ENCODE measurements around the gene PER1. TPM values are rescaled to one million over a fixed set of nuclear protein-coding genes. Genes with fewer than 3 reads are reported as not detected.

Gene PER1, protein sequence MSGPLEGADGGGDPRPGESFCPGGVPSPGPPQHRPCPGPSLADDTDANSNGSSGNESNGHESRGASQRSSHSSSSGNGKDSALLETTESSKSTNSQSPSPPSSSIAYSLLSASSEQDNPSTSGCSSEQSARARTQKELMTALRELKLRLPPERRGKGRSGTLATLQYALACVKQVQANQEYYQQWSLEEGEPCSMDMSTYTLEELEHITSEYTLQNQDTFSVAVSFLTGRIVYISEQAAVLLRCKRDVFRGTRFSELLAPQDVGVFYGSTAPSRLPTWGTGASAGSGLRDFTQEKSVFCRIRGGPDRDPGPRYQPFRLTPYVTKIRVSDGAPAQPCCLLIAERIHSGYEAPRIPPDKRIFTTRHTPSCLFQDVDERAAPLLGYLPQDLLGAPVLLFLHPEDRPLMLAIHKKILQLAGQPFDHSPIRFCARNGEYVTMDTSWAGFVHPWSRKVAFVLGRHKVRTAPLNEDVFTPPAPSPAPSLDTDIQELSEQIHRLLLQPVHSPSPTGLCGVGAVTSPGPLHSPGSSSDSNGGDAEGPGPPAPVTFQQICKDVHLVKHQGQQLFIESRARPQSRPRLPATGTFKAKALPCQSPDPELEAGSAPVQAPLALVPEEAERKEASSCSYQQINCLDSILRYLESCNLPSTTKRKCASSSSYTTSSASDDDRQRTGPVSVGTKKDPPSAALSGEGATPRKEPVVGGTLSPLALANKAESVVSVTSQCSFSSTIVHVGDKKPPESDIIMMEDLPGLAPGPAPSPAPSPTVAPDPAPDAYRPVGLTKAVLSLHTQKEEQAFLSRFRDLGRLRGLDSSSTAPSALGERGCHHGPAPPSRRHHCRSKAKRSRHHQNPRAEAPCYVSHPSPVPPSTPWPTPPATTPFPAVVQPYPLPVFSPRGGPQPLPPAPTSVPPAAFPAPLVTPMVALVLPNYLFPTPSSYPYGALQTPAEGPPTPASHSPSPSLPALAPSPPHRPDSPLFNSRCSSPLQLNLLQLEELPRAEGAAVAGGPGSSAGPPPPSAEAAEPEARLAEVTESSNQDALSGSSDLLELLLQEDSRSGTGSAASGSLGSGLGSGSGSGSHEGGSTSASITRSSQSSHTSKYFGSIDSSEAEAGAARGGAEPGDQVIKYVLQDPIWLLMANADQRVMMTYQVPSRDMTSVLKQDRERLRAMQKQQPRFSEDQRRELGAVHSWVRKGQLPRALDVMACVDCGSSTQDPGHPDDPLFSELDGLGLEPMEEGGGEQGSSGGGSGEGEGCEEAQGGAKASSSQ (N-terminal part only)
- total RNA-seq (2021; ENCODE audit: unreplicated experiment) (87.6 TPM), Bru-seq, nascent RNA (percentile 89 among the genes with signal in this experiment), BruChase-seq, experiment 1, labeled RNA remaining after a 6-hour chase (percentile 93 among the genes with signal in this experiment), BruChase-seq, experiment 2, labeled RNA remaining after a 2-hour chase (percentile 98 among the genes with signal in this experiment)
- 102 and 166 TPM in 2 replicates for polyA plus RNA-seq (2012)
- long read RNA-seq, partial matches to known transcripts, result 38 of 71 reads
- long read RNA-seq, other reads (novel, unspliced or antisense), result 31 of 71 reads

DNA sequence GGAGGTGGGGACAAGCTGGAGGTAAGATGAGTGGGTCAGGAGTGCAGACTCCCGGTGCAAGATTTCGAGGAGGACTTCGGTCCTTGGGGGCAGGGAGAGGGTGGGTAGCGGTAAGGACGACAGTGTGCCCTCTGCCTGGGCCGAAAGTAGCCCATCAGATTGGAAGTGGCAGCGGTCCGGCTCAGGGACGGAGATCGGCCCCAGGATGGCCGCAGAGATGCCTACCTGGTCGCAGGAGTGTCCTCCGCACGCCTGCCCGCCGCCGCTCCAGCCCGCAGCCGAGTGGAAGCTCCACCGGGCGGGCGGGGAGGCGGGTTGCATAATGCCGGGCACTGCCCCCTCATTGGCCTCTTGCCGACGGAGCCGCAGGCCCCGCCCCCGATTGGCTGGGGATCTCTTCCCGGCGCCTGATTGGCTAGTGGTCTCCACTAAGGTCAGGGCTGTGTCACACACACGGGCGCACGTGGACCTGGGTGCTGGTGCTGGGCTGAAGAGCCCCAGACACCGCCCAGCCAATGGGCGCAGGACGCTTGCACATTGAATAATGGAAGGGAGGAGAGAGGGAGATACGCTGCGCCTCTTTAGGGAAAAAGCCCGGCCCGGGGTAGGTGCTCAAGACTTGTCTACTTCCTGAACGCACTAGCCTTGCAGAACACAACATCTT, at the start of gene PER1:
TSS of gene PER1 (minus strand) at position 293 of the 664 bp plus-strand sequence. CDS start 1,698 bp downstream, outside the sequence.
- Histone ChIP-seq H3K4me1 (ENCODE audit: control insufficient read depth in 1 of 2, insufficient read depth in 2 of 2, low read length in 2 of 2) (peaks cover 39 to 63% of the 10 kb centered on the region in 2 experiments), H3K4me2 (ENCODE audit: low read length) (peak within 1 kb of the TSS; percentile 100), H3K9me2 (ENCODE audit: insufficient read depth) (no peaks in the 10 kb centered on the region), H3K27ac (ENCODE audit: low read depth, low read length) (peak within 1 kb of the TSS; percentile 77), H3K79me2 (ENCODE audit: insufficient read depth, low read length) (peaks cover 57% of the 10 kb centered on the region), H4K20me1 (ENCODE audit: insufficient read depth) (no peaks in the 10 kb centered on the region), H3K9me3 (ENCODE audit: control insufficient read depth in 1 of 2, insufficient read depth in 1 of 2, low read depth in 1 of 2, low read length in 2 of 2) (no peaks in the 10 kb centered on the region), H3K4me3 (replicated peaks in 1 of 2; ENCODE audit: low read depth in 1 of 2, low read length in 2 of 2) (peak within 1 kb of the TSS; percentile 85 to 95), H2AFZ (ENCODE audit: low read depth, low read length, poor library complexity, severe bottlenecking) (no peak within 1 kb of the TSS), H3K9ac (ENCODE audit: low read length) (peak within 1 kb of the TSS; percentile 99), H3K36me3 (ENCODE audit: control insufficient read depth in 1 of 2, insufficient read depth in 2 of 2, low read length in 2 of 2) (peaks cover 25 to 32% of the 10 kb centered on the region in 2 experiments), H3K27me3 (ENCODE audit: insufficient read depth, low read length) (no peaks in the 10 kb centered on the region)
- intact Hi-C loops (cut with micrococcal nuclease), result loop anchor here (1.0 kb wide), 1 partner anchor 13 kb away; no protein-coding TSS in a partner anchor
- ChIA-PET RAD21 (ENCODE audit: low non-redundant PET in 1 of 2, low total read pairs in 2 of 2, uncharacterized antibody in 2 of 2, unreplicated experiment in 2 of 2) (no interaction called here), CTCF (interaction anchor here (0.6 kb wide), 1 partner anchor 50 kb away, joined by 4 read pairs; no protein-coding TSS in a partner anchor), POLR2A (interaction anchor here (0.6 to 1.6 kb wide), 8 partner anchors 9 to 67 kb away, joined by 3 to 8 read pairs (median 4); partner anchors contain the start of gene BORCS6)
- DNase-seq (ENCODE audit: low read depth, low spot score), result peak; percentile 86
- no TSS peak for BruUV-seq (replicated peaks)
- peak; percentile 49 for ATAC-seq
- TF ChIP-seq SP1 (IDR thresholded peaks at IDR 0.05; ENCODE audit: low read depth) (peak; percentile 77), RAD21 (IDR thresholded peaks at IDR 0.05; ENCODE audit: low read depth) (no peak), POLR2A (IDR thresholded peaks at IDR 0.05; ENCODE audit: borderline replicate concordance, extremely low read depth, insufficient read depth, insufficient read length) (peak; percentile 53), CBX3 (IDR thresholded peaks at IDR 0.05; ENCODE audit: low read depth) (no peak), YY1 (IDR thresholded peaks at IDR 0.05; ENCODE audit: extremely low read depth, insufficient replicate concordance, low read depth, low read length) (no peak), EGR1 (IDR thresholded peaks at IDR 0.05; ENCODE audit: low read depth) (peak; percentile 77), TCF7L2 (IDR thresholded peaks at IDR 0.05; ENCODE audit: borderline replicate concordance, extremely low read depth, insufficient read depth, insufficient read length) (no peak), POLR2AphosphoS5 (IDR thresholded peaks at IDR 0.05; ENCODE audit: low read depth, low read length) (peak; percentile 78), ELF1 (IDR thresholded peaks at IDR 0.05; ENCODE audit: borderline replicate concordance, low read depth) (no peak), ZFX (IDR thresholded peaks at IDR 0.05) (no peak), JUND (IDR thresholded peaks at IDR 0.05) (no peak), SIN3A (IDR thresholded peaks at IDR 0.05; ENCODE audit: low read depth) (peak; percentile 79)
- TF ChIP-seq, protein P1, sequence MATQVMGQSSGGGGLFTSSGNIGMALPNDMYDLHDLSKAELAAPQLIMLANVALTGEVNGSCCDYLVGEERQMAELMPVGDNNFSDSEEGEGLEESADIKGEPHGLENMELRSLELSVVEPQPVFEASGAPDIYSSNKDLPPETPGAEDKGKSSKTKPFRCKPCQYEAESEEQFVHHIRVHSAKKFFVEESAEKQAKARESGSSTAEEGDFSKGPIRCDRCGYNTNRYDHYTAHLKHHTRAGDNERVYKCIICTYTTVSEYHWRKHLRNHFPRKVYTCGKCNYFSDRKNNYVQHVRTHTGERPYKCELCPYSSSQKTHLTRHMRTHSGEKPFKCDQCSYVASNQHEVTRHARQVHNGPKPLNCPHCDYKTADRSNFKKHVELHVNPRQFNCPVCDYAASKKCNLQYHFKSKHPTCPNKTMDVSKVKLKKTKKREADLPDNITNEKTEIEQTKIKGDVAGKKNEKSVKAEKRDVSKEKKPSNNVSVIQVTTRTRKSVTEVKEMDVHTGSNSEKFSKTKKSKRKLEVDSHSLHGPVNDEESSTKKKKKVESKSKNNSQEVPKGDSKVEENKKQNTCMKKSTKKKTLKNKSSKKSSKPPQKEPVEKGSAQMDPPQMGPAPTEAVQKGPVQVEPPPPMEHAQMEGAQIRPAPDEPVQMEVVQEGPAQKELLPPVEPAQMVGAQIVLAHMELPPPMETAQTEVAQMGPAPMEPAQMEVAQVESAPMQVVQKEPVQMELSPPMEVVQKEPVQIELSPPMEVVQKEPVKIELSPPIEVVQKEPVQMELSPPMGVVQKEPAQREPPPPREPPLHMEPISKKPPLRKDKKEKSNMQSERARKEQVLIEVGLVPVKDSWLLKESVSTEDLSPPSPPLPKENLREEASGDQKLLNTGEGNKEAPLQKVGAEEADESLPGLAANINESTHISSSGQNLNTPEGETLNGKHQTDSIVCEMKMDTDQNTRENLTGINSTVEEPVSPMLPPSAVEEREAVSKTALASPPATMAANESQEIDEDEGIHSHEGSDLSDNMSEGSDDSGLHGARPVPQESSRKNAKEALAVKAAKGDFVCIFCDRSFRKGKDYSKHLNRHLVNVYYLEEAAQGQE (IDR thresholded peaks at IDR 0.05; ENCODE audit: low read depth), result no peak
- TF ChIP-seq, protein P2, sequence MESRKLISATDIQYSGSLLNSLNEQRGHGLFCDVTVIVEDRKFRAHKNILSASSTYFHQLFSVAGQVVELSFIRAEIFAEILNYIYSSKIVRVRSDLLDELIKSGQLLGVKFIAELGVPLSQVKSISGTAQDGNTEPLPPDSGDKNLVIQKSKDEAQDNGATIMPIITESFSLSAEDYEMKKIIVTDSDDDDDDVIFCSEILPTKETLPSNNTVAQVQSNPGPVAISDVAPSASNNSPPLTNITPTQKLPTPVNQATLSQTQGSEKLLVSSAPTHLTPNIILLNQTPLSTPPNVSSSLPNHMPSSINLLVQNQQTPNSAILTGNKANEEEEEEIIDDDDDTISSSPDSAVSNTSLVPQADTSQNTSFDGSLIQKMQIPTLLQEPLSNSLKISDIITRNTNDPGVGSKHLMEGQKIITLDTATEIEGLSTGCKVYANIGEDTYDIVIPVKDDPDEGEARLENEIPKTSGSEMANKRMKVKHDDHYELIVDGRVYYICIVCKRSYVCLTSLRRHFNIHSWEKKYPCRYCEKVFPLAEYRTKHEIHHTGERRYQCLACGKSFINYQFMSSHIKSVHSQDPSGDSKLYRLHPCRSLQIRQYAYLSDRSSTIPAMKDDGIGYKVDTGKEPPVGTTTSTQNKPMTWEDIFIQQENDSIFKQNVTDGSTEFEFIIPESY (IDR thresholded peaks at IDR 0.05; ENCODE audit: extremely low read depth, insufficient replicate concordance, low read length), result no peak
